Activated CD4-positive, CD25-positive, alpha-beta regulatory T cell (primary cell): Measurements from ENCODE around the gene ISOC2.
A peak's percentile ranks its signal among the peaks of the same experiment; 100 is the strongest.
"Not testable (repeated sequence)": the region's sequence is repeated elsewhere in the genome, so short reads cannot be mapped to it uniquely, and the experiment has no call there.

Source experiments
- DNase-seq, 4 experiments: peaks; one replicate each; lab custom pipeline; 2025; lab: John Stamatoyannopoulos, UW

Gene ISOC2

DNA sequence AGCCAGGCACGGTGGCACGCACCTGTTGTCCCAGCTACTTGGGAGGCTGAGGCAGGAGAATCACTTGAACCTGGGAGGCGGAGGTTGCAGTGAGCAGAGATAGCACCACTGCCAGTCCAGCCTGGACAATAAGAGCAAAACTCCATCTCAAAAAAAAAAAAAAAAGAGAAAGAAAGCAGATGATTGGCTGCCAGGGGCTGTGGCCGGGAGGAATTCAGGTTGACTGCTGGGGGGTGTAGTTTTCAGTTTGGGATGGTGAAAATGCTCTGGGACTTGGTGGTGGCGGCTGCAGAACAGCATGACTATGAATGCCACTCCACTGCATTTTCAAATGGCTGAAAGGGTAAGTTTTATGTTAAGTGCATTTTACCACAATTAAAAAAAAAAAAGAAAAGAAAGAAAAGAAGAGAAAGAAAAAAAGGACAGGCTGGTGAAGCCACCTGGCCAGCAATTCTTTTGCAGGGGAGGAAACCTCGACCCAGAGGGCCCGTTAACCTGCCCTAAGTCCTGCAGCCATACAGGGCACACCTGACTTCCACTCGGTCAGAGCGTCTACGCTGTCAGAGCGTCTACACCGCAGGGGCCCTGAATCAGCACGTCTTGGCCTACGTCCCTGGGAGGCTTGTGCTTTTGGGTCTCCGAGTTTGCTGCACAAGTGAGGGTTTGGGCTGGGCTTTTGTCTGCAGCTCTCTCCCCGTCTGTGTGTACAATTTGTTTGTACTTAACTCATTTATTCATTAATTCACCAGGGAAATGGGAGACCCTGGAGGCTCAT is 3.6 kb downstream of the ISOC2 start:
- no peak for DNase-seq

DNA sequence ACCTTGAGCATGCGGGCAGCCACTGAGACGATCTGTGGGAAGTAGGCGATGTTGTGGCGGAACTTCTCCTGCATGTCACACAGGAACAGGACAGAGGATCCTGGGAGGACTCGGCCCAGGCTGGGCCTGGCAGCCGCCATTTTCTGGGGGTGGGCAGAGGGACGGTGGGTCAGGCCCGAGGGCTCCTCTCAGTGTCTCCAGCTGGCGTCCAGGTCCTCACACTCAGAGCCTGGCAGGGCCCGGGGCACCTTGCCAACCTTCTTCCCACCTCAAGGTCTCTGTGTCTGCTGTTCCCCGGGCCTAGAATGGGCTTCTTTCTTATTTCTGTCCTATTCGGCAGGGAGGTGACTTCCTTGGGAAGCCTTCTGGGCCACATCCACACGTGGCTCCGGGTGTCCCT is 5.1 kb downstream of the ISOC2 start:
- DNase-seq, result no peak

DNA sequence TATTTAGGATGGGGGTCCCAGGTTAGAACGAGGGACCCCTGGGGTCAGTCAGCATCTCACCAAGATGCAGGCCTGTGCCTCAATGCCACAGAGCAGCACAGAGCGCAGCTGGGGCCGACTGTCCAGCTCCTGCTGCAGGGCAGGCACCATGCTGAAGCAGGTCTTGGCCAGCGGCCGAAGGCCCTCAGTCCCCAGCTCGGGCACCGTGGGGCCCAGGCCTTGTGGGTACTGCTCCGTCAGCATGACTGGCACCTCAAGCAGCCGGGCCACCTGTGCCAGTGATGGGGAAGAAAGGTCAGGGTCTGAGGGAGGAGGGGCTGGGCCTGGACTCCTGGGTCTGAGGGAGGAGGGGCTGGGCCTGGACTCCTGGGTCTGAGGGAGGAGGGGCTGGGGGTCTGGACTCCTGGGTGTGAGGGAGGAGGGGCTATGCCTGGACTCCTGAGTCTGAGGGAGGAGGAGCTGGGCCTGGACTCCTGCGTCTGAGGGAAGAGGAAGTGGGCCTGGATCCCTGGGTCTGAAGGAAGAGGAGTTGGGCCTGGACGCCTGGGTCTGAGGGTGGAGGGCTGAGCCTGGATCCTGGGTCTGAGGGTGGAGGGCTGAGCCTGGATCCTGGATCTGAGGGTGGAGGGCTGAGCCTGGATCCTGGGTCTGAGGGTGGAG is 5.7 kb downstream of the ISOC2 start:
- no peak for DNase-seq

DNA sequence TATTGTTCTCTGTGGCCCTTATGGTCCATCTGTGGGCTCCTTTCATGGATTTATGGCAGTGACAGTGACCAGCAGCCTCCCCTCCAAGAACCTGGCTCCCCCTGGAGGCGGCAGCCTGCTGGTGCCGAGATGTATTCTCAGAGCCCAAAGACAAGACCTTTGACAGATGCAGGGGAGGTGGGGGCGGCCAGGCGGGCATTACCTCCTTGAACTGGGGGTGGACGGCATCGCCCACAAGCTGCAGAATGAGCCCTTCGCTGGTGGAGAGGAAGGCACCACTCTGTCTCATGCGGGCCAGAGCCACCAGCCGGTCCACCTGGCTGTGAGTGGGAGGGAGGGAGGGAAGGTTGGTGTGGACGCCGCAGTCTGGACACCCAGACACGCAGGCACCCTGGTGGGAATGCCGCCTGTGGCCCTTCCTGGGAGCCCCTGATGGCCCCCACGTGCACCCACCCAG is 6.6 kb downstream of the ISOC2 start:
- peak in 1 of 4 experiments; percentile 22 for DNase-seq

DNA sequence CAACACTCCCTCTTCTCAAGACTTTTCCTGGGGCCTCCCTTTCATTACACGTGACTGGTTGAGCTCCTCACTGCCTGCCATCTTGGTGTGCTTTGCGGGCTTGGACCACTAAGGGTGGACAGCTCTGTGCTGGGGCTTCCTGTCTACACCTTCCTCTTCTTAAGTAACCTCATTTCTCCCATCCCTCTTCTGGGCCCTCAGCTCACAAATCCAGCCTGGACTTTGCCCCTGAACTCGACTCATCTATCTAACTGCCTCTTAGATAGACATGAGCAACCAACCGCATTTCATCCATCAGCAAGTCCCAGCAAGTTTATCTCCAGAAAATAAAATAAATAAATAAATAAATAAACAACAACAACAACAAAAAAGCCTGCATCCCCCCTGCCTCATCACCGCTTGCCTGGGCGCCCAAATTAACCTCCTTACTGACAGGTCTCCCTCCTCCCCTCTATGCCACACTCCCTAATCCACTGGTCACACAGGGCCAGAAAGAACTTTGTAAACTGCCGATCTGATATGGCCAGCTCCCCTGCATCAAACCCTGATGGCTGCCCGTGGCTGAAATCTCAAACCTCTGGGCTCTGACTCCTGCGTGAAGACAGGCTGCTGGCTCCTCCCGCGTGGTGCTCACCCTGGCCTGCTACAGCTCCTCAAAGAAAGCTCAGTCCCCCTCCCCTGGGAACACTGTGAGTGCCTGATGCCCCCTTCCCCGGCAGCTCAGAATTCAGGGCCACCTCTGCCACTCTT is 7.8 kb downstream of the ISOC2 start:
- no peak for DNase-seq

DNA sequence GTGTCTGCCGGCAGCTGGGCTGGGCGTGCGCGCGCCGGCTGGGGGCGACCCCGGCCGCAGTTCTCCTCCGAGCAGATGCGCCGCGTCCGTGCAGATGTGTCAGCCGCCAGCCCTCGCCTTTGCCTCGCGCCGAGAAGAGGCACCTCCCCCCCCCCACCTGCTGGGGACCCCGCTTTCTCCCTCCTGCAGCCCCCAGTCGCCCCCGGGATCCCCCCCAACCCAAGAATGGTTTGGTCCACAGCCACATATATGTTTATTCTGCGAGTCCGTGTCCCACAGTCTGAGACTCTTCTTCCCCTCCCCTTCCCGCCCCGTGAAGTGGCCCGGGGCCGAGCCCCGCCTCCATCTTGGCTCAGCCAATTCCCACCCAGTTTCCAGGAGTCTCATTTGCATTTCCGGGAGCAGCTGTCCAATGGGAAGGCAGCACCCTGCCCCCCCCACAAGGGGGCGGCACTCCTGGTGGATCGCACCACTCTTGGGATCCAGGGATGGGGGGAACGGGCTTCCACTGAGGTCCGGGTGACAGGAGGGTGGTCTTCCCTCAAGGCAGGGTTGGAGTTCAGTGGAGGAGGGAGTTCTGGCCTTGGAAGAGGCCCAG is 8.6 kb downstream of the ISOC2 start:
- peak in 1 of 4 experiments; percentile 24 for DNase-seq

DNA sequence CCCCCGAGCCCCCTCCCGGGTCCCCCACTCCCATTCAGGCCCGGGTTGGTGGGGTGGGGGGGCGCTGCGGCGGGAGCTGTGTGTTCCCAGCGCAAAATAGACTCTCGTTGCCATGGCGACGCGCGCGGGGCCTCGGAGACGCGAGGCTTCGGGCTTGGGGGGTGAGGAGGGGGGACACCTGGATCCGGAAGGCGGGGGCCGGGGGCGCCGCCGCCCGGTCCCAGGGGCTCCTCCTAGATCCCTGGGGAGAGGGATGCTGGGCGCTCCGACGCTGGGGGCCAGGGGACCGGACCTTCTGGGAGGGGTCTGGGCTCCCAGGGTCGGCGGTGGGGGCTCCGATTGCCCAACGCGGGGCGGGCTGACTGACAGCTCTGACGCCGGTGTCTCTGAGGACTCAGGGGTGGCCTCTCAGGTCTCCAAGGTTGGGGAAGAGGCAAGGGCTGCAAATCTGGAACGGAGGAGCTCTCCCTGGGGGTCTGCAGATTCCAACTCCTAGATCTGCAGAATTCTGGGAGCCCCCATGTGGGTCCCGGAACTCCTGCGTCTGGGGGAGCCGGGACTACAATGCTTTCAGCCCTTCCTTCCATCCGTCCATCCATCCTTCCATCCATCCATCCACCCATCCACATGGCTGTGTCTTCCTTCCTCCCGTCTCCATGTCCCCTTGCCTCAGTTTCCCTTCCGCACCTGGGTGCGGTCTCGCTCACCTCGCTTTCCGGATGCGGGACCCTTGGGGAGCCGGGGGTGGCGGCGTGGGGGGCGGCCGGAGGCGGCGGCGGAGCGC is 9.3 kb downstream of the ISOC2 start:
- DNase-seq, result no peak

DNA sequence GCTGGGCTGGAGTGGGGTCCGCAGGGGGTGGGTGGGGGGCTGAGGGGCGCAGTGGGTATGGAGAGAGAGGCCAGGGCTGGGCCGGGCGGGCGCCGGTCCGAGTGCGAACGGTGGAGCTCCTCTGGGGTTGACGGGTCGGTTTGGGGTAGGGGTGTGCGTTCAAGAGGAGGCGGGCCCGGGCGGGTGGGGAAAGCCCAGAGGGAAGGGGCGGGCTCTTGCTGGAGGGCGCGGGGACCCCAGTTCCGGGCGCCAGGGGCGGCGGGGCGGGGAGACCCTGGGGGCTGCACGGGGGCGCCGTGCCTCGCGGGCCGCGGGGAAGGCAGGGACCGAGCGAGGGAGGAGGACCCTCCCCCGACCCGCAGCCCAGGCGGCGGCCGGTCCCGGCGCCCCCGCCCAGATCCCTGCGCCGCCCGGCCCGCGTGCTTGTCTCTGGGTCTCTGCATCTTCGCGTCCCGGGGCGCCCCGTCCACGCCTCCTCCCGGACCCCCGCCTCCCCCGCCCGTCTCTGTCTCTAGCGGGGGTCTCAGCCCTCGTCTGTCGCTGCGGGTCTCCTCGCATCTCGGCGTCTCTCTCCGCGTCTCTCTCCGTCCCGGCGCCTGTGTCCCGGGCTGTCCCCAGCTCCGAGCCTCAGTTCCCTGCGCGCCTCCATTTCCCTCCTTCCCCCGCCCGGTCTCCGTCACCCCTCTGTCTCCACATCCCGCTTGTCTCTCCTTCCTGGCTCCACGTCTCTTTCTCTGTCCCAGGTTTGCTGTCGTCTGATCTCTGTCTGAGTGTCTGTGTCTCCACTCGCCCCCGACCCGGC is 10.1 kb downstream of the ISOC2 start:
- DNase-seq, result no peak

DNA sequence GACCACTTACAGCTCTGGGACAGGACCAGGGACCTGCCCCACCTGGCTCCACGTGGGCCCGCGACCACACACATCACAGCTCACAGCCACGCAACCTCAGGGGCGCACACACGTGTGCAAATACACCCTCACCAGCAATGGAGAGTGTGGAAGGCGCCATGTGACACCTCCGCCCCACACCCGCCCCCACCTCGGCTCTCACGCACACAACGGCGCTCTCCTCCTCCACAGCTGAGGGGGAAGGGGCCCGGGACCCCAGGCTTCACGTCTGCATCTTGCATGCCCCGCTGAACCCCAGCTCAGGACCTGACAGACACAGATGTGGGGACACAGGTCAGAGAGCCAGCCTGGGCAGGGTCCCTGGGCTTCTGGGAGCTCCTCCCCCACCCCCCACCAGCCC is 12.0 kb downstream of the ISOC2 start:
- no peak for DNase-seq

DNA sequence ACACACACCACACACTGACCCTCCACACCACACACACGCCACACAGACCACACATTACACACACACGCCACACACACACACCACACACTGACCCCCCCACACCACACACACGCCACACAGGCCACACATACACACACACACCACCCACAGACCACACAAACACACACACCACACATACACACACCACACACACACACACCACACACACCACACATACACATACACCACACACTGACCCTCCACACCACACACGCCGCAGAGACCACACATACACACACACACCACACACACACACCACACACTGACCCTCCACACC is 13.3 kb downstream of the ISOC2 start:
- DNase-seq, result not testable (repeated sequence)

DNA sequence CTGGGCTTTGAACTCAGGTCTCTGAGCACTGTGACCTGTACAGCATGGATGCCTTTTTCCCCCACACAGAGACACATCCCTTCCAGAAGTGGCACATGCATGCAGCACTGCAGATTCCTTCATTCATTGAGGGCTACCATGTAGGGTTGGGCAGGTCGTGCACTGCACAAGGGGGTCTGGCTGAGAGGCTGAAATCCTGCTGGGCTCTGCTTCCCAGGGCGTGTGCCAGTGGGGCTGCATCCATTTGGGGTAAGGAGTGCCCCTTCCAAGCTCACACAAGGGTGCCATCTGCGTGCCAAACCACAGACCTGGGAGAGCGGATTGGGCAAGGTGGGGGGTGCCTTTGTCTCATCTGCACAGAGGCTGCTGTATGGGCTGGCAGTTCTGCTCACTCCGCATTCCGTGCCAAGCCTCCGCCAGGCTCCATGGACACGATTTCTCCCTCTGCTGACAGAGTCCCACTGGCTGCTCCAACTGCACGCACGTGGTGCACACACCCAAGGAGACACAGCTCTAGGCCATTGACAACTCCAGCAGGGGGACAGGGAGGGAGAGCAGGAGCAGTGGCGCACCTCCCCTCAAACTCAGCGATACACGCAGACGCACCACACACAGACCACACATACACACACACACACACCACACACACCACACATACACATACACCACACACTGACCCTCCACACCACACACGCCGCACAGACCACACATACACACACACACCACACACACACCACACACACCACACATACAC is 13.8 kb downstream of the ISOC2 start:
- DNase-seq, result no peak

DNA sequence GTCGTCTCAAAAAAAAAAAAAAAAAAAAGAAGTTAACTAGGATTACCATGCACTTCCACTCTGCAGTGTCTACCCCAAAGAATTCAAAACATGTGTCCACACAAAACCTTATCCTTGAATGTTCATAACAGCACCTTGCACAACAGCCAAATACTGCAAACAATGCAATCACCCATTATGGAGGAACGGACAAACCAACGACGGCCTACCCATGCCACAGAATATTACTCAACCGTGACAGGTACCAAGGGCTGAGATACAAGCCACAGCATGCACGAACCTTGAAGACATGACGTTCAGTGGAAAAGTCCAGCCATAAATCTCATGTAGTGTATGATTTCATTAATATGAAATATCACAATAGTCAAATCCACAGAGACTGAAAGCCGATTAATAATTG is 15.4 kb downstream of the ISOC2 start:
- DNase-seq, result no peak

DNA sequence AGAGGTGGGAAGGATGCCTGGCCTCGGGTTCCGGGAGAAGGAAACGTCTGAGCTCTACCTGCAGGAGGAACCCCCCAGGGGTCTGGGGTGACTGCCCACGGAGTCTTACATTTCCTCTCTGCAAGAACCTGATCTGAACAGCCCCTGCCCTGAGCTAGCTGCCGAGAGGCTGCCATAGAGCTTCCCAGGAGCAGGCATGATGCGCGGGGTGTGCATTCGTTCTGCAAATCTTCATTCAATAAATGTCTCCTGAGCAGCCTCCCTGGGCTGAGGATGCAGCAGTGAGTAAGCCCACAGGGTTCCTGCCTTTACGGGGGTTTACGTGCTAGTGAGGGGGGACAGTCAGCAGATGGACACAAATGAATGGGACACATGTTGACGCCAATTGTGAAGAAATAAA is 16.8 kb downstream of the ISOC2 start:
- no peak for DNase-seq

DNA sequence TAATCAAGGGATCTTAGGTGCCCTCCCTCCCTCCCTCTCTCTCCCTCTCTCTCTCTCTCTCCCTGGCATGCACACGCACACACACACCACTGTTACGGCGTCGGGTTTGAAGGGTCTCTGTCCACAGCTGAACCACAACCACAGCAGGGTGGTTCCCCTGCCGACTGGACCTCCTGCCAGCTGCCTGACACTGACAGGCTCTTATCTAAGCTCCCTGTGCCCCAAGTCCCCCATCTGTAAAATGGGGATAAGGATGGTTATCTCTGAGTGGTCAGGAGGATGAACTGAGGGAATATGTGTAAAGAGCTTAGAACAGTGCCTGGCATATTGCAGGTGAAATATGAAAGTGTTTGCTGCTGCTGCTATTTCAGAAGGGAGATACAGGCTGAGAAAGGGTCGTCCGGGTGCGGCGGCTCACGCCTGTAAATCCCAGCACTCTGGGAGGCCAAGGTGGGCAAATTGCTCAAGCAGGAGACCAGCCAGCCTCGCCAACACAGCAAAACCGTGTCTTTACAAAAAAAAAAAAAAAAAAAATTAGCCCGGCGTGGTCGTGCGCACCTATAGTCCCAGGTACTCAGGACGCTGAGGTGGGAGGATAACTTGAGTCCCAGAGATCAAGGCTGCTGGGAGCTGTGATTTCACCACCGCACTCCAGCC is 17.5 kb downstream of the ISOC2 start:
- DNase-seq, result no peak

DNA sequence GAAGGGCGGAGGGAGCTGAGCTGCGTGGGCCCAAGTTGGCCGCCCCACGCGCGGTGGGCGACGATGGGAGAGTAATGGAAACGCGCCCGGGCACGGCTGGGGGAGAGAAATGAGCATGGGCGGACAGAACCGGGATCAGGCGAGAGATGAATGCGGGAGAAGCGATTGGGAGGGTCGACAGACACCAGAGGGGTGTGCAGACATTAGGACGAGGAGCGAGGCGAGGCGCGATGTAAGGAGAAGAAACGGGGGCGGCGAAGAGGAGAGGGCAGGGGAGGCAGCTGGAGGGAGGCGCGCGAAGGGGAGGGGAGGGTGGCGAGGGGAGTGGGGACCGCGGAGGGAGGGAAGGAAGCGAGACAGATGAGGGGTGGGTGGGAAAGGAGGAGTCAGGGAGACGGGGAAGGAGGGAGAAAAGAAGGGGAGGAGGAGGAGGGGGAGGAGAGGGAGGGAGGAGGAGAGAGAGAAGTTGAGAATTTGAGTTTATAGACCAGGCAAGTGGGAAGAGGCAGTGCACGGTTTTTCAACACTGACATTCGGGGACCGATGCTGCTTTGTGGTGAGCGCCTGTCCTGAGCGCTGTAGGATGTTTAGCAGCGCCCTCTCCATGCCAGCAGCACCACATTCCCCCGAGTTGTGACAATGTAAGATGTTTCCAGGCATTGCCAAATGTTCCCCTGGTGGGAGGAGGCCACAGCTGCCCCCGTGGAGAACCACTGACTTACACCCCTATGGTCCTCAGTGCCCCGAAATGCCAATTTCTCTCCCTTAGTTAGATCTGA is 18.2 kb downstream of the ISOC2 start, which contains the start of gene SHISA7:
TSS of gene SHISA7 (minus strand) at position 256 of the 779 bp plus-strand sequence. CDS start 437 bp downstream, outside the sequence.
- no peak for DNase-seq

DNA sequence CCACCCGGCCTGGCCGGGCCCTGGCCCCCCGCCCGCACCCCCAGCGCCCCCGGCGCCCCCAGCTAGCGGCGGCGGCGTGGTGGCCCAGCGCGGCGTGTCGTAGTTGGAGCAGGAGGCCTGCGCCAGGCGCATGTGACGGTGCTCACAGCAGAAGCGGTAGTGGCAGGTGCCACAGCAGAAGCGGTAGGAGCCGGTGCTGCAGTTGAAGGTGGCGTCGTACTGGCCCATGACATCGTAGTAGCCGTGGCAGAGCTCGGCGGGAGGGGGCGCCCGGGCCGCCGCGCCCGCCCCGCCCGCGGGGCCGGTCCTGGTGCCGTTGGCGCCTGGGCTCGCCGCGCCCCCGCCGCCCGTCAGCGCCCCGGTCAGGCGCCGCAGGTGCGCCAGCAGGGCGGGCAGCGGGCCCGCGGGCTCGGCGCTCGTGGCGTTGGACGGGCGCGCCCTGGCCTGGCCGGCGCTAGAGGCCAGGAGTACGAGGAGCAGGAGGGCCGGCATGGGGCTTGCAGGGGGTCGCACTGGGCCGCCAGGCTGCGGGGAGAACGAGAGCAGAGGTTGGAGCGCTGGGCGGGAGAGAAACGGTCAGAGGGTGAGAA is 19.0 kb downstream of the ISOC2 start:
- no peak for DNase-seq

DNA sequence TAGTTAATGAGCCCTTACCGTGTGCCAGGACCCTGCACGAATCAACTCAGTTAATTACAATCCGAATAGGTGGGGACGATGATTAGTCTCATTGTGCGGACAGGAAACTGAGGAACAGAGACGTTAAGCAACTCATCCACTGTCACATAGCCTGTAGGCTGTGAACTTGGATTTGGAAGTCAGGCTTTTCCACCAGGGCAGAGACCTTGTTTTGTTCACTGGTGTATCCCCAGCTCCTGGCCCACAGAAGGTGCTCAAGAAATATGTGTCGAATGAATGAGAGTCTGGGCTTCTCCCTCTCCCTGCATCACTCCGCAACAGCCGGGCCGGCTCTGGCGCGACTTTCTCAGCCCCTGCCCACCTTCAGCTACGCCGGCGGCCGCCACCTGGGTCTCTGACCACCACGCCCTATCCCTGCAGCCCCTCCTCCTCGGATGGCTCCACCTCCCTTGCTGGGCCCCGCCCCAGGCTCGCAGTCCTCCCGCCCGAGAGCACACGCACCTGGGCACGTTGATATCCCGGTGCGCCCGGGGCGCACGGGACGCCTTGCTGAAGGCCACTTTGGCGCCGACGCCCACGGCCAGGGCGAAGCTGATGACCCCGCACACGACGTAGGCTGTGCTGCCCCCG is 19.6 kb downstream of the ISOC2 start:
- DNase-seq, result no peak

DNA sequence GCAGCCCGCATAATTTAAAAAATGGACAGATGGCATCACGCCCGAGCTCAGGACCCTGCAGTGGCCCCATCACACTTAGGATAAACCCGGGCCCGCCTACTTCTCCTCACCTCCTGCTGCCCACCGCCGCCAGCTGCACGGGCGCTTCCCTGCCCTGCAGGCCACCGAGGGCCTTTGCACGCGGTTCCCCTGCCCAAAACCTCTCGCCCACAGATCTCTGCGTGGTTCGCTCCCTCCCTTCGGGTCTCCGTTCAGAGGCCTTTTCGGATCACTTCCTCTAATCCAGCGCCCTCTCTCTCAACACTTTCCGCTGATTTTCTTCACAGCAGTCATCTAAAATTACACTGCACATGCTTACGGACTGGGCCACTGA is 20.1 kb downstream of the ISOC2 start:
- no peak for DNase-seq
